ENCODE data around the gene VMAC.

DNA sequence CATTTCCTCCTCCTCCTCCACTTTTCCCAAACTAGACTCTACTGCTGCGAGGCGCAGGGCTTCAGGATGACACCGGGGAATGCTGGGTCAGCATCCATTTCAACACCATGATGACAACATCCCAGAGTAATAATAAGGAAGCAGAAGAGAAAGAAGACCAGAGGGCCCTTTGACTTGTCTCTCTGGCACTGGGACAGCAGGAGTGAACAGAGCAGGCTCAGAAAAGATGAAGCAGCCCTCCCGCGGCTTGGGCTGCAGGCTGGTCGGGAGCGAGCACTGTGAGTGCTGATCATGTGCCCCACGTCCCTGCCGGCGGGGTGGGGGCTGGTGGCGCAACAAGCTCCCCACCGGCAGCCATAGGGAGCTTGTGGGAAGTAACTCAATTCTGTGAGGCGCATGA, 42.8 kb downstream of the VMAC start:
- TF ChIP-seq CTCF (IDR thresholded peaks at IDR 0.05) (no peak), POLR2A (IDR thresholded peaks at IDR 0.05) (no peak), EP300 (IDR thresholded peaks at IDR 0.05) (no peak)

Measured in ovary (tissue), 3 donors.